B cell (primary cell): ENCODE measurements around the gene RNF11. TPM values are rescaled to one million over a fixed set of nuclear protein-coding genes. Genes with fewer than 3 reads are reported as not detected.

Source experiments
- ATAC-seq: fragments of 200-7000 bp; cut with Tn5 transposase; one replicate; pipeline ENCODE4 v1.10.0; 2021; ENCODE audit warnings: low read depth, mild to moderate bottlenecking, moderate number of reproducible peaks, moderate library complexity
- CTCF ChIA-PET: fragments of 350-600 bp; sonication (Branson Sonifier 250); formaldehyde crosslinking; loops from one replicate; lab custom pipeline; 2021; ENCODE audit warnings: antibody characterized with exemption, inconsistent platforms; lab: Charles Lee
- POLR2A ChIA-PET: fragments of 350-600 bp; sonication (Branson Sonifier 250); formaldehyde crosslinking; loops from one replicate; lab custom pipeline; 2021; ENCODE audit warnings: antibody characterized with exemption; lab: Charles Lee
- DNase-seq: peaks from one replicate; pipeline ENCODE4 v3.0.0; 2013
- H2AFZ ChIP-seq: 2 replicates; pipeline ENCODE4 v1.6.1; 2012; ENCODE audit warnings: mild to moderate bottlenecking, low read depth, low read length; ENCODE audit not compliant: insufficient read depth, poor library complexity, severe bottlenecking
- H3K27ac ChIP-seq, 2 donors: 1 replicate in 1 of 2; 2 replicates in 1 of 2; pipeline ENCODE4 v1.5.1; 2012 to 2013; ENCODE audit warnings: low read length in 2 of 2, mild to moderate bottlenecking in 2 of 2, moderate library complexity in 1 of 2
- H3K27me3 ChIP-seq, 4 experiments: fragments of 200-600 bp in 1 of 4; sonication (generic) in 1 of 4; replicated peaks in 1 of 4; 1 replicate in 2 of 4; 2 replicates in 2 of 4; pipeline versions ENCODE4 v1.6.1 to v1.7.0; 2013 to 2016; ENCODE audit warnings: low read length in 3 of 4, mild to moderate bottlenecking in 2 of 4, mixed read lengths in 1 of 4, moderate library complexity in 1 of 4; ENCODE audit not compliant: insufficient read depth in 4 of 4, control insufficient read depth in 3 of 4; ENCODE audit errors: control extremely low read depth in 1 of 4
- H3K36me3 ChIP-seq, 2 experiments: replicated peaks in 1 of 2; 1 replicate in 1 of 2; 2 replicates in 1 of 2; pipeline versions ENCODE4 v1.6.1 to v1.7.1; 2013; ENCODE audit warnings: low read length in 1 of 2; ENCODE audit not compliant: insufficient read depth in 2 of 2, control insufficient read depth in 1 of 2; ENCODE audit errors: control extremely low read depth in 1 of 2, extremely low read depth in 1 of 2
- H3K4me1 ChIP-seq, 2 donors: fragments of 200-600 bp in 1 of 2; sonication (generic) in 1 of 2; 1 replicate in 1 of 2; 2 replicates in 1 of 2; pipeline versions ENCODE4 v1.5.1 to v1.6.1; 2013 to 2017; ENCODE audit warnings: low read length in 2 of 2; ENCODE audit not compliant: control insufficient read depth in 2 of 2, insufficient read depth in 2 of 2
- H3K4me2 ChIP-seq: replicated peaks from 2 replicates; pipeline ENCODE3; 2012; ENCODE audit warnings: mild to moderate bottlenecking, low read depth, low read length; ENCODE audit not compliant: poor library complexity, severe bottlenecking
- H3K4me3 ChIP-seq, 5 experiments: fragments of 200-600 bp in 1 of 5; sonication (generic) in 1 of 5; 1 replicate in 3 of 5; 2 replicates in 2 of 5; pipeline versions ENCODE4 v1.5.1 to v1.7.0; 2011 to 2016; ENCODE audit warnings: low read length in 4 of 5, mild to moderate bottlenecking in 4 of 5, low read depth in 2 of 5, control low read depth in 1 of 5, moderate library complexity in 1 of 5; ENCODE audit not compliant: insufficient read depth in 1 of 5; ENCODE audit errors: control extremely low read depth in 1 of 5, extremely low read depth in 1 of 5
- H3K79me2 ChIP-seq: fragments of 200-600 bp; sonication (generic); one replicate; pipeline ENCODE4 v1.6.0; 2016; ENCODE audit warnings: low read length; ENCODE audit not compliant: control insufficient read depth, insufficient read depth
- H3K9ac ChIP-seq: fragments of 200-600 bp; sonication (generic); 2 replicates; pipeline ENCODE4 v1.6.1; 2017; ENCODE audit warnings: mild to moderate bottlenecking, low read length, moderate library complexity
- H3K9me3 ChIP-seq, 3 donors: one replicate each; pipeline versions ENCODE4 v1.6.1 to v1.7.1; 2013; ENCODE audit warnings: low read length in 2 of 3; ENCODE audit not compliant: control insufficient read depth in 2 of 3, insufficient read depth in 1 of 3; ENCODE audit errors: control extremely low read depth in 1 of 3
- H4K20me1 ChIP-seq: 2 replicates; pipeline ENCODE4 v1.6.0; 2012; ENCODE audit warnings: mild to moderate bottlenecking, low read length; ENCODE audit not compliant: insufficient read depth, control insufficient read depth, poor library complexity, severe bottlenecking
- H3K27ac Mint-ChIP-seq: one replicate; pipeline ENCODE4 v1.8.0; 2021; ENCODE audit warnings: mixed read lengths
- H3K27me3 Mint-ChIP-seq: one replicate; pipeline ENCODE4 v1.8.0; 2021; ENCODE audit warnings: mixed read lengths
- H3K4me1 Mint-ChIP-seq: one replicate; pipeline ENCODE4 v1.8.0; 2021; ENCODE audit warnings: mixed read lengths
- H3K4me3 Mint-ChIP-seq: one replicate; pipeline ENCODE4 v1.8.0; 2021; ENCODE audit warnings: mixed read lengths
- H3K9me3 Mint-ChIP-seq: one replicate; pipeline ENCODE4 v1.8.0; 2022; ENCODE audit warnings: mixed read lengths; ENCODE audit not compliant: insufficient read depth
- CTCF ChIP-seq: fragments of 200-600 bp; IDR thresholded peaks from one replicate; pipeline ENCODE4 v1.8.0; 2022; ENCODE audit warnings: antibody characterized with exemption, mild to moderate bottlenecking
- EZH2 ChIP-seq: IDR thresholded peaks from 2 replicates; pipeline ENCODE4 v1.6.1; 2012; ENCODE audit warnings: borderline replicate concordance, low read depth, mild to moderate bottlenecking, moderate library complexity, low read length; ENCODE audit not compliant: insufficient read depth, poor library complexity, severe bottlenecking
- WGBS: methylation state at CpG from one replicate; pipeline ENCODE4 v1.1.5; 2013; ENCODE audit warnings: missing lambda C conversion rate; ENCODE audit not compliant: insufficient coverage; 5-methylcytosine and 5-hydroxymethylcytosine counted together
- intact Hi-C: fragments of 100-400 bp; cut with micrococcal nuclease; formaldehyde crosslinking; loops from one replicate; pipeline ENCODE4 v1.10.0; 2022
- polyA plus RNA-seq: library from polyadenylated mRNA; depleted of rRNA; stranded (reverse); fragments of >200 nt; gene quantifications from 2 replicates; pipeline ENCODE4 v1.2.3, GENCODE V29; 2012
- total RNA-seq, 2 donors: library from RNA; stranded (reverse); fragments of 120-200 nt in 1 of 2; gene quantifications; 1 replicate in 1 of 2; 2 replicates in 1 of 2; pipeline versions ENCODE4 v1.2.3 to v1.2.4, GENCODE V29; 2013 to 2022

Gene RNF11
- total and polyA plus RNA-seq, 2 donors (not counting 1 experiment from before 2014, with no cell fraction given), result 10.0 to 20.6 TPM

GRCh38 chr1:51237351-51238033, 1.4 kb downstream of the RNF11 start:
- H3K4me3 Mint-ChIP-seq, result no peak overlapping the region
- no peaks in the 10 kb centered on the region for H3K27me3 Mint-ChIP-seq
- intact Hi-C loops, result loop anchor here (5.0 to 10.0 kb wide), 4 partner anchors 270 to 1467 kb away; partner anchors contain the start of genes EPS15 and NRDC
- ChIA-PET POLR2A (no interaction called here), CTCF (interaction anchor here (0.7 to 2.7 kb wide), 4 partner anchors 10 to 60 kb away, joined by 3 to 15 read pairs (median 4); no protein-coding TSS in a partner anchor)
- H3K9ac ChIP-seq, result peak overlapping the region; percentile 95
- TF ChIP-seq CTCF, result no peak
- TF ChIP-seq EZH2, result no peak
- H3K79me2 ChIP-seq, result peaks cover 68% of the 10 kb centered on the region
- no peaks in the 10 kb centered on the region for H3K36me3 ChIP-seq
- H4K20me1 ChIP-seq, result peaks cover 39% of the 10 kb centered on the region
- peak overlapping the region; percentile 69 to 96 (median 86) for H3K4me3 ChIP-seq
- no CpG with 5 or more reads among the region's 9 CpGs for WGBS
- H3K27ac ChIP-seq, result no peak overlapping the region
- no peak overlapping the region for H3K27ac Mint-ChIP-seq
- DNase-seq (no peak), ATAC-seq (no peak)
- H3K27me3 ChIP-seq, result no peaks in the 10 kb centered on the region
- H3K9me3 Mint-ChIP-seq, result no peaks in the 10 kb centered on the region
- peaks cover 34% of the 10 kb centered on the region for H3K4me1 Mint-ChIP-seq
- peak overlapping the region; percentile 88 for H2AFZ ChIP-seq
- H3K4me2 ChIP-seq, result peak overlapping the region; percentile 96
- no peaks in the 10 kb centered on the region for H3K9me3 ChIP-seq
- peaks cover 29 to 39% of the 10 kb centered on the region in 2 donors for H3K4me1 ChIP-seq

- no peaks in the 10 kb centered on the region for H3K9me3 ChIP-seq
- no peak overlapping the region for H3K4me3 ChIP-seq
- intact Hi-C loops, result loop anchor here (5.0 to 10.0 kb wide), 4 partner anchors 271 to 1467 kb away; partner anchors contain the start of genes EPS15 and NRDC
- H3K36me3 ChIP-seq, result no peaks in the 10 kb centered on the region
- TF ChIP-seq CTCF (no peak), EZH2 (no peak)
- Mint-ChIP-seq H3K27me3 (no peaks in the 10 kb centered on the region), H3K4me3 (no peak overlapping the region), H3K27ac (no peak overlapping the region), H3K9me3 (no peaks in the 10 kb centered on the region), H3K4me1 (peaks cover 34% of the 10 kb centered on the region)
- no peak overlapping the region for H3K9ac ChIP-seq
- CTCF ChIA-PET, result interaction anchor here (0.7 to 1.5 kb wide), 2 partner anchors 10 to 59 kb away, joined by 3 to 4 read pairs; no protein-coding TSS in a partner anchor
- H2AFZ ChIP-seq, result no peak overlapping the region
- H4K20me1 ChIP-seq, result peaks cover 39% of the 10 kb centered on the region
- no peaks in the 10 kb centered on the region for H3K27me3 ChIP-seq
- H3K27ac ChIP-seq, result no peak overlapping the region
- H3K79me2 ChIP-seq, result peaks cover 72% of the 10 kb centered on the region
- ATAC-seq (no peak), DNase-seq (peak; percentile 12)
- H3K4me2 ChIP-seq, result peak overlapping the region; percentile 96
- WGBS, result 79% methylated on average over 6 of the region's 7 CpGs
- POLR2A ChIA-PET, result no interaction called here
- peaks cover 29 to 39% of the 10 kb centered on the region in 2 donors for H3K4me1 ChIP-seq
These were observed 1.9 kb downstream of the RNF11 start for GRCh38 chr1:51238034-51238403.
